SK-N-SH treated with all-trans-retinoic acid at 6 μM for 48 hours (cell line): Measurements from ENCODE around the gene SORCS2.

Experiments
- ARNTL ChIP-seq: fragments of 450-650 bp; formaldehyde crosslinking; IDR thresholded peaks from 2 replicates; pipeline ENCODE4 v1.5.0; 2020; ENCODE audit warnings: low read depth, mild to moderate bottlenecking, moderate library complexity, borderline replicate concordance
- OSR1 ChIP-seq: fragments of 250-450 bp; sonication (Bioruptor Pico); IDR thresholded peaks from 2 replicates; pipeline ENCODE4 v1.8.0; 2022; ENCODE audit warnings: moderate library complexity, mild to moderate bottlenecking, inconsistent platforms
- RARB ChIP-seq: fragments of 250-450 bp; sonication (Bioruptor Pico); IDR thresholded peaks from 2 replicates; pipeline ENCODE4 v1.8.0; 2021; ENCODE audit warnings: mild to moderate bottlenecking, moderate library complexity
- TCF4 ChIP-seq: fragments of 250-450 bp; sonication (Bioruptor Pico); IDR thresholded peaks from 2 replicates; pipeline ENCODE4 v1.8.0; 2021; ENCODE audit warnings: mild to moderate bottlenecking, moderate library complexity, borderline replicate concordance
- ZFP30 ChIP-seq: fragments of 450-650 bp; formaldehyde crosslinking; IDR thresholded peaks from 2 replicates; pipeline ENCODE4 v1.5.0; 2022; ENCODE audit warnings: mild to moderate bottlenecking, moderate library complexity
- ZNF565 ChIP-seq: fragments of 450-650 bp; formaldehyde crosslinking; conservative IDR thresholded peaks from 2 replicates; pipeline ENCODE4 v1.5.0; 2020; ENCODE audit warnings: low read depth, mild to moderate bottlenecking, moderate library complexity
- TF ChIP-seq, protein P1 (sequence below): fragments of 250-450 bp; sonication (Bioruptor Pico); IDR thresholded peaks from 2 replicates; pipeline ENCODE4 v1.8.0; 2020; ENCODE audit warnings: mild to moderate bottlenecking, moderate library complexity, borderline replicate concordance

DNA sequence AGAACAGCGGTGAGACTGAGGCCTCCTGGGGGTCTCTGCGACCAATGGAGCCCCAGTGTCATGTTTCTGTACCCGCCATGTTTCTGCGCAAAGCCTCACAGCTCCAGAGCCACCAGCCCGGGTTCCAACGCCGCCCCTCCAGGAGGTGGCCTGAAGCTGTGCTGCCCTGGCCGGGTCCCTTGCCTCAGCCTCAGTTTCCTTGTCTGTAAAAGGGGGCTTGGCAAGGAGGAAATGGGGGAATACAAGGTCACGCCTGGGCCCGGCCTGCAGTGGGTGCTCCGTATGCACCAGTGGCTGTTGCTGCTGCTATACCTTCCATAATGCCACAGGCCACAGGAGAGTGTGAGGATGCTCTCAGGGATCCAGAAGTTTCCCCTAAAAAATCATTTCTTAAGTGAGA lies 517.8 kb downstream of the SORCS2 start:
- TF ChIP-seq, protein P1, sequence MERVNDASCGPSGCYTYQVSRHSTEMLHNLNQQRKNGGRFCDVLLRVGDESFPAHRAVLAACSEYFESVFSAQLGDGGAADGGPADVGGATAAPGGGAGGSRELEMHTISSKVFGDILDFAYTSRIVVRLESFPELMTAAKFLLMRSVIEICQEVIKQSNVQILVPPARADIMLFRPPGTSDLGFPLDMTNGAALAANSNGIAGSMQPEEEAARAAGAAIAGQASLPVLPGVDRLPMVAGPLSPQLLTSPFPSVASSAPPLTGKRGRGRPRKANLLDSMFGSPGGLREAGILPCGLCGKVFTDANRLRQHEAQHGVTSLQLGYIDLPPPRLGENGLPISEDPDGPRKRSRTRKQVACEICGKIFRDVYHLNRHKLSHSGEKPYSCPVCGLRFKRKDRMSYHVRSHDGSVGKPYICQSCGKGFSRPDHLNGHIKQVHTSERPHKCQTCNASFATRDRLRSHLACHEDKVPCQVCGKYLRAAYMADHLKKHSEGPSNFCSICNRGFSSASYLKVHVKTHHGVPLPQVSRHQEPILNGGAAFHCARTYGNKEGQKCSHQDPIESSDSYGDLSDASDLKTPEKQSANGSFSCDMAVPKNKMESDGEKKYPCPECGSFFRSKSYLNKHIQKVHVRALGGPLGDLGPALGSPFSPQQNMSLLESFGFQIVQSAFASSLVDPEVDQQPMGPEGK = no peak
- no peak for TF ChIP-seq RARB
- no peak for TF ChIP-seq ARNTL (CRISPR knock-in tag)
- TF ChIP-seq ZFP30 (CRISPR knock-in tag) = no peak
- no peak for TF ChIP-seq ZNF565
- TF ChIP-seq TCF4 (CRISPR knock-in tag) = no peak
- no peak for TF ChIP-seq OSR1 (CRISPR knock-in tag)
